Measurements from ENCODE around the gene OR4C11. TPM values are rescaled to one million over a fixed set of nuclear protein-coding genes. Genes with fewer than 3 reads are reported as not detected.

OR4C11 gene
- total and polyA plus RNA-seq, 2 donors (not counting 1 experiment from before 2014, with no cell fraction given), result not detected

DNA sequence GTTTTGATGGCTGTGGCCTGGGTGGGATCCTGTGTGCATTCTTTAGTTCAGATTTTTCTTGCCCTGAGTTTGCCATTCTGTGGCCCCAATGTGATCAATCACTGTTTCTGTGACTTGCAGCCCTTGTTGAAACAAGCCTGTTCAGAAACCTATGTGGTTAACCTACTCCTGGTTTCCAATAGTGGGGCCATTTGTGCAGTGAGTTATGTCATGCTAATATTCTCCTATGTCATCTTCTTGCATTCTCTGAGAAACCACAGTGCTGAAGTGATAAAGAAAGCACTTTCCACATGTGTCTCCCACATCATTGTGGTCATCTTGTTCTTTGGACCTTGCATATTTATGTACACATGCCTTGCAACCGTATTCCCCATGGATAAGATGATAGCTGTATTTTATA lies 34.9 kb downstream of the OR4C11 start:
- Histone ChIP-seq H4K20me1 (ENCODE audit: control insufficient read depth, extremely low read depth, insufficient read depth, low read length) (no peaks in the 10 kb centered on the region), H3K36me3 (ENCODE audit: control insufficient read depth, insufficient read depth, low read length) (no peaks in the 10 kb centered on the region), H3K4me2 (ENCODE audit: extremely low read depth, insufficient read depth, low read length) (no peak overlapping the region), H3K27ac (ENCODE audit: insufficient read depth, low read length) (no peak overlapping the region), H3K9me3 (ENCODE audit: control insufficient read depth, insufficient read depth, low read depth, low read length) (no peaks in the 10 kb centered on the region), H3K9ac (ENCODE audit: insufficient read depth, low read length) (no peak overlapping the region), H2AFZ (ENCODE audit: low read length) (no peak overlapping the region), H3K79me2 (ENCODE audit: control insufficient read depth, insufficient read depth, low read length) (no peaks in the 10 kb centered on the region), H3K4me3 (replicated peaks in 1 of 4; ENCODE audit: control extremely low read depth in 1 of 4, insufficient read depth in 1 of 4, low read depth in 3 of 4, low read length in 4 of 4) (no peak overlapping the region), H3K4me1 (ENCODE audit: control insufficient read depth, extremely low read depth, insufficient read depth, low read length) (no peaks in the 10 kb centered on the region), H3K27me3 (ENCODE audit: control insufficient read depth, insufficient read depth, low read length) (no peaks in the 10 kb centered on the region)
- DNase-seq (ENCODE audit: low read depth in 2 of 2), result no peak
- TF ChIP-seq, protein P1, sequence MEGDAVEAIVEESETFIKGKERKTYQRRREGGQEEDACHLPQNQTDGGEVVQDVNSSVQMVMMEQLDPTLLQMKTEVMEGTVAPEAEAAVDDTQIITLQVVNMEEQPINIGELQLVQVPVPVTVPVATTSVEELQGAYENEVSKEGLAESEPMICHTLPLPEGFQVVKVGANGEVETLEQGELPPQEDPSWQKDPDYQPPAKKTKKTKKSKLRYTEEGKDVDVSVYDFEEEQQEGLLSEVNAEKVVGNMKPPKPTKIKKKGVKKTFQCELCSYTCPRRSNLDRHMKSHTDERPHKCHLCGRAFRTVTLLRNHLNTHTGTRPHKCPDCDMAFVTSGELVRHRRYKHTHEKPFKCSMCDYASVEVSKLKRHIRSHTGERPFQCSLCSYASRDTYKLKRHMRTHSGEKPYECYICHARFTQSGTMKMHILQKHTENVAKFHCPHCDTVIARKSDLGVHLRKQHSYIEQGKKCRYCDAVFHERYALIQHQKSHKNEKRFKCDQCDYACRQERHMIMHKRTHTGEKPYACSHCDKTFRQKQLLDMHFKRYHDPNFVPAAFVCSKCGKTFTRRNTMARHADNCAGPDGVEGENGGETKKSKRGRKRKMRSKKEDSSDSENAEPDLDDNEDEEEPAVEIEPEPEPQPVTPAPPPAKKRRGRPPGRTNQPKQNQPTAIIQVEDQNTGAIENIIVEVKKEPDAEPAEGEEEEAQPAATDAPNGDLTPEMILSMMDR (conservative IDR thresholded peaks at IDR 0.05 in 1 of 2, IDR thresholded peaks at IDR 0.05 in 1 of 2; ENCODE audit: low read depth in 1 of 2, low read length in 2 of 2), result no peak
- no peak for TF ChIP-seq EZH2 (IDR thresholded peaks at IDR 0.05; ENCODE audit: low read length, missing control alignments)

DNA sequence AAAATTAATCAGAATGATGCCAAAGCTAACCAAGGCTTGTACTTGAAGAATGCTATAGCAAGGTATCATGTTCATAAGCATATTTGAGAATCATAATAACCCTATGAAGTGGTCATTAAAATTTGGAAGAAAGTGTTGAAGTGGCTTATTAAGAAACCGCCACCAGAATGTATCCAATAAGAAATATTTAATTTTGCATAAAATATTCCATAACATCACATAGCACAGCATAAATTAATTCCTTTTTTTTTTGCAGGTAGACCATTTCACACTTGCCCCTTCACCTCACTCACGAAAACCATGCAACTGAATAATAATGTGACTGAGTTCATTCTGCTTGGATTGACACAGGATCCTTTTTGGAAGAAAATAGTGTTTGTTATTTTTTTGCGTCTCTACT lies 35.6 kb downstream of the OR4C11 start, which contains the start of gene OR4C16:
Gene OR4C16, plus strand, starts transcription at position 301 of the 400 bp plus-strand sequence. Its CDS starts 0 bp downstream, at position 301.
- Histone ChIP-seq H3K27me3 (ENCODE audit: control insufficient read depth, insufficient read depth, low read length) (no peaks in the 10 kb centered on the region), H2AFZ (ENCODE audit: low read length) (no peak within 1 kb of the TSS), H4K20me1 (ENCODE audit: control insufficient read depth, extremely low read depth, insufficient read depth, low read length) (no peaks in the 10 kb centered on the region), H3K4me3 (replicated peaks in 1 of 4; ENCODE audit: control extremely low read depth in 1 of 4, insufficient read depth in 1 of 4, low read depth in 3 of 4, low read length in 4 of 4) (no peak within 1 kb of the TSS), H3K27ac (ENCODE audit: insufficient read depth, low read length) (no peak within 1 kb of the TSS), H3K4me1 (ENCODE audit: control insufficient read depth, extremely low read depth, insufficient read depth, low read length) (no peaks in the 10 kb centered on the region), H3K9me3 (ENCODE audit: control insufficient read depth, insufficient read depth, low read depth, low read length) (no peaks in the 10 kb centered on the region), H3K9ac (ENCODE audit: insufficient read depth, low read length) (no peak within 1 kb of the TSS), H3K4me2 (ENCODE audit: extremely low read depth, insufficient read depth, low read length) (no peak within 1 kb of the TSS), H3K36me3 (ENCODE audit: control insufficient read depth, insufficient read depth, low read length) (no peaks in the 10 kb centered on the region), H3K79me2 (ENCODE audit: control insufficient read depth, insufficient read depth, low read length) (no peaks in the 10 kb centered on the region)
- no peak for DNase-seq (ENCODE audit: low read depth in 2 of 2)
- TF ChIP-seq EZH2 (IDR thresholded peaks at IDR 0.05; ENCODE audit: low read length, missing control alignments), result no peak
- TF ChIP-seq, protein P1 (conservative IDR thresholded peaks at IDR 0.05 in 1 of 2, IDR thresholded peaks at IDR 0.05 in 1 of 2; ENCODE audit: low read depth in 1 of 2, low read length in 2 of 2), result no peak

DNA sequence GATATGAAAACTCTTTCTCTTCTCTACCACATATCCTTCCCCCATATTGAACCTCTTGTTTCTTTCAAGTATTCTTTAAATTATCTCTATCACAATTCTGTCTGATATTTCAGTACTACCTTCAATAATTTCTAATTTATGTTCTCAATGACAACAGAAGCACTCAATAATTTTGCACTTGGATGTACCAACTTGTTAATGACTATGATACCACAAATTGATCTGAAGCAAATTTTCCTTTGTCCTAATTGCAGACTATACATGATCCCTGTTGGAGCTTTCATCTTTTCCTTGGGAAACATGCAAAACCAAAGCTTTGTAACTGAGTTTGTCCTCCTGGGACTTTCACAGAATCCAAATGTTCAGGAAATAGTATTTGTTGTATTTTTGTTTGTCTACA lies 53.3 kb downstream of the OR4C11 start, which contains the start of gene OR4C15:
Gene OR4C15, plus strand, starts transcription at position 301 of the 400 bp plus-strand sequence. Its CDS starts 0 bp downstream, at position 301.
- Histone ChIP-seq H3K9ac (ENCODE audit: insufficient read depth, low read length) (no peak within 1 kb of the TSS), H3K4me2 (ENCODE audit: extremely low read depth, insufficient read depth, low read length) (no peak within 1 kb of the TSS), H3K4me1 (ENCODE audit: control insufficient read depth, extremely low read depth, insufficient read depth, low read length) (no peaks in the 10 kb centered on the region), H2AFZ (ENCODE audit: low read length) (no peak within 1 kb of the TSS), H3K27ac (ENCODE audit: insufficient read depth, low read length) (no peak within 1 kb of the TSS), H3K9me3 (ENCODE audit: control insufficient read depth, insufficient read depth, low read depth, low read length) (no peaks in the 10 kb centered on the region), H4K20me1 (ENCODE audit: control insufficient read depth, extremely low read depth, insufficient read depth, low read length) (no peaks in the 10 kb centered on the region), H3K4me3 (replicated peaks in 1 of 4; ENCODE audit: control extremely low read depth in 1 of 4, insufficient read depth in 1 of 4, low read depth in 3 of 4, low read length in 4 of 4) (no peak within 1 kb of the TSS), H3K36me3 (ENCODE audit: control insufficient read depth, insufficient read depth, low read length) (no peaks in the 10 kb centered on the region), H3K27me3 (ENCODE audit: control insufficient read depth, insufficient read depth, low read length) (no peaks in the 10 kb centered on the region), H3K79me2 (ENCODE audit: control insufficient read depth, insufficient read depth, low read length) (no peaks in the 10 kb centered on the region)
- TF ChIP-seq, protein P1 (conservative IDR thresholded peaks at IDR 0.05 in 1 of 2, IDR thresholded peaks at IDR 0.05 in 1 of 2; ENCODE audit: low read depth in 1 of 2, low read length in 2 of 2), result no peak
- TF ChIP-seq EZH2 (IDR thresholded peaks at IDR 0.05; ENCODE audit: low read length, missing control alignments), result no peak
- no peak for DNase-seq (ENCODE audit: low read depth in 2 of 2)

Other genes starting within 250 kb of the OR4C11 start
- not detected in 2 replicates for gene OR4A15, start 239.7 kb downstream of the OR4C11 start, total RNA-seq
- not detected in 2 replicates for gene OR4A15, start 239.7 kb downstream of the OR4C11 start, polyA plus RNA-seq
- gene OR4C15, start 53.2 kb downstream of the OR4C11 start, total RNA-seq, result not detected in 2 replicates
- gene OR4C15, start 53.2 kb downstream of the OR4C11 start, polyA plus RNA-seq, result not detected in 2 replicates
- not detected in 2 replicates for gene OR4C16, start 35.5 kb downstream of the OR4C11 start, total RNA-seq
- gene OR4C16, start 35.5 kb downstream of the OR4C11 start, polyA plus RNA-seq, result not detected in 2 replicates
- gene OR4P4, start 27.5 kb upstream of the OR4C11 start, total RNA-seq, result not detected in 2 replicates
- not detected in 2 replicates for gene OR4P4, start 27.5 kb upstream of the OR4C11 start, polyA plus RNA-seq
- gene OR4S2, start 40.7 kb upstream of the OR4C11 start, total RNA-seq, result not detected in 2 replicates
- gene OR4S2, start 40.7 kb upstream of the OR4C11 start, polyA plus RNA-seq, result not detected in 2 replicates
- not detected in 2 replicates for gene OR4C6, start 54.6 kb upstream of the OR4C11 start, total RNA-seq
- gene OR4C6, start 54.6 kb upstream of the OR4C11 start, polyA plus RNA-seq, result not detected in 2 replicates
- not detected in 2 replicates for gene OR5D13, start 165.8 kb upstream of the OR4C11 start, total RNA-seq
- gene OR5D13, start 165.8 kb upstream of the OR4C11 start, polyA plus RNA-seq, result not detected in 2 replicates
- not detected in 2 replicates for gene OR5D14, start 187.9 kb upstream of the OR4C11 start, total RNA-seq
- gene OR5D14, start 187.9 kb upstream of the OR4C11 start, polyA plus RNA-seq, result not detected in 2 replicates
- not detected in 2 replicates for gene OR5L1, start 203.7 kb upstream of the OR4C11 start, total RNA-seq
- gene OR5L1, start 203.7 kb upstream of the OR4C11 start, polyA plus RNA-seq, result not detected in 2 replicates
- not detected in 2 replicates for gene OR5D18, start 212.0 kb upstream of the OR4C11 start, total RNA-seq
- gene OR5D18, start 212.0 kb upstream of the OR4C11 start, polyA plus RNA-seq, result not detected in 2 replicates
- gene OR5L2, start 219.6 kb upstream of the OR4C11 start, total RNA-seq, result not detected in 2 replicates
- not detected in 2 replicates for gene OR5L2, start 219.6 kb upstream of the OR4C11 start, polyA plus RNA-seq
- not detected in 2 replicates for gene OR5D16, start 231.1 kb upstream of the OR4C11 start, total RNA-seq
- not detected in 2 replicates for gene OR5D16, start 231.1 kb upstream of the OR4C11 start, polyA plus RNA-seq